ENCODE measurements around the gene FLAD1.
"Not testable (repeated sequence)": the region's sequence is repeated elsewhere in the genome, so short reads cannot be mapped to it uniquely, and the experiment has no call there.

Gene FLAD1

GRCh38 chr1:154969860-154970452 lies 13.2 kb upstream of the FLAD1 start:
- no peak for DNase-seq

GRCh38 chr1:154970631-154971340 lies 12.4 kb upstream of the FLAD1 start, which contains the start of gene SHC1:
SHC1 (minus strand) TSS chr1:154970747; CDS start chr1:154970526, 221 bp downstream.
- peak; percentile 84 to 93 for DNase-seq

- no peak for DNase-seq
Observed at GRCh38 chr1:154971341-154971998, 11.7 kb upstream of the FLAD1 start.

- DNase-seq: no peak
Observed at GRCh38 chr1:154972213-154972516, 11.0 kb upstream of the FLAD1 start.

- DNase-seq: no peak
Observed at GRCh38 chr1:154972517-154973343, 10.4 kb upstream of the FLAD1 start.

- peak; percentile 88 to 94 for DNase-seq
Observed at GRCh38 chr1:154973344-154974101, 9.6 kb upstream of the FLAD1 start.

- peak; percentile 99 to 100 for DNase-seq
Observed at GRCh38 chr1:154974102-154974807, 8.9 kb upstream of the FLAD1 start, which contains the start of gene CKS1B. CKS1B (plus strand) TSS chr1:154974681; CDS start chr1:154974746, 65 bp downstream.

GRCh38 chr1:154974808-154975408 lies 8.2 kb upstream of the FLAD1 start:
- DNase-seq: peak; percentile 99

GRCh38 chr1:154975409-154976059 lies 7.6 kb upstream of the FLAD1 start:
- DNase-seq: no peak

- not testable (repeated sequence) for DNase-seq
Observed at GRCh38 chr1:154977762-154978161, 5.4 kb upstream of the FLAD1 start.

- no peak for DNase-seq
Observed at GRCh38 chr1:154978360-154978759, 4.8 kb upstream of the FLAD1 start.

- DNase-seq: no peak
Observed at GRCh38 chr1:154982341-154982740, 803 bp upstream of the FLAD1 start.

GRCh38 chr1:154983776-154984466 lies 777 bp downstream of the FLAD1 start:
- no peak for DNase-seq

GRCh38 chr1:154986736-154987135 lies 3.6 kb downstream of the FLAD1 start:
- not testable (repeated sequence) for DNase-seq

- no peak for DNase-seq
Observed at GRCh38 chr1:154987326-154987725, 4.2 kb downstream of the FLAD1 start.

- no peak for DNase-seq
Observed at GRCh38 chr1:154988058-154988954, 5.2 kb downstream of the FLAD1 start.

GRCh38 chr1:154989195-154989860 lies 6.2 kb downstream of the FLAD1 start:
- DNase-seq: no peak

GRCh38 chr1:154990276-154990675 lies 7.1 kb downstream of the FLAD1 start:
- no peak for DNase-seq
